Caco-2 (cell line): Measurements from ENCODE around the gene LRRC7. TPM values are rescaled to one million over a fixed set of nuclear protein-coding genes. Genes with fewer than 3 reads are reported as not detected.

Experiments
- BruUV-seq: library from RNA; stranded (reverse); fragments of 400-500 nt; replicated peaks from 2 replicates; lab custom pipeline; 2021; lab: Mats Ljungman, UMichigan
- CTCF ChIA-PET: fragments of 300-600 bp; sonication (Branson Sonifier 250); formaldehyde crosslinking; loops from one replicate; lab custom pipeline; 2022; ENCODE audit warnings: antibody characterized with exemption; lab: Charles Lee
- POLR2A ChIA-PET: fragments of 300-600 bp; sonication (Branson Sonifier 250); formaldehyde crosslinking; loops from one replicate; lab custom pipeline; 2022; ENCODE audit warnings: antibody characterized with exemption; lab: Charles Lee
- DNase-seq, 2 experiments: peaks; one replicate each; pipeline versions ENCODE4 v3.0.0 to v3.0.0-alpha.2; 2020 to 2022
- H3K27me3 ChIP-seq: replicated peaks from 2 replicates; pipeline ENCODE4 v1.6.0; 2011; ENCODE audit warnings: low read length; ENCODE audit not compliant: control insufficient read depth, insufficient read depth
- H3K36me3 ChIP-seq: 2 replicates; pipeline ENCODE4 v1.5.1; 2011; ENCODE audit warnings: low read length; ENCODE audit not compliant: control insufficient read depth, insufficient read depth
- H3K4me1 ChIP-seq: fragments of 250-450 bp; sonication (Bioruptor Pico); 2 replicates; pipeline ENCODE4 v1.5.1; 2020; ENCODE audit warnings: mild to moderate bottlenecking
- H3K4me3 ChIP-seq: 2 replicates; pipeline ENCODE4 v1.5.1; 2011; ENCODE audit warnings: low read depth, mild to moderate bottlenecking, control low read depth, low read length
- H3K9me3 ChIP-seq: fragments of 250-450 bp; sonication (Bioruptor Pico); 2 replicates; pipeline ENCODE4 v1.5.1; 2020; ENCODE audit warnings: mild to moderate bottlenecking, moderate library complexity
- H3K27ac Mint-ChIP-seq: one replicate; pipeline ENCODE4 v1.8.0; 2022; ENCODE audit warnings: mixed read lengths; ENCODE audit not compliant: unreplicated experiment
- H3K27me3 Mint-ChIP-seq: one replicate; pipeline ENCODE4 v1.8.0; 2022; ENCODE audit warnings: mixed read lengths; ENCODE audit not compliant: insufficient read depth, unreplicated experiment
- H3K36me3 Mint-ChIP-seq: one replicate; pipeline ENCODE4 v1.8.0; 2022; ENCODE audit warnings: mild to moderate bottlenecking, mixed read lengths; ENCODE audit not compliant: insufficient read depth, unreplicated experiment
- H3K4me1 Mint-ChIP-seq: one replicate; pipeline ENCODE4 v1.8.0; 2022; ENCODE audit warnings: low read depth, mixed read lengths; ENCODE audit not compliant: unreplicated experiment
- H3K4me3 Mint-ChIP-seq: one replicate; pipeline ENCODE4 v1.8.0; 2022; ENCODE audit warnings: mild to moderate bottlenecking, moderate library complexity, mixed read lengths; ENCODE audit not compliant: unreplicated experiment
- H3K9me3 Mint-ChIP-seq: one replicate; pipeline ENCODE4 v1.8.0; 2022; ENCODE audit warnings: mixed read lengths; ENCODE audit not compliant: unreplicated experiment
- intact Hi-C: fragments of 100-400 bp; cut with micrococcal nuclease; formaldehyde crosslinking; loops from one replicate; pipeline ENCODE4 v1.10.0; 2022; ENCODE audit not compliant: unreplicated experiment
- total RNA-seq: library from RNA; stranded (reverse); gene quantifications from 2 replicates; pipeline ENCODE4 v1.2.3, GENCODE V29; 2022
- TF ChIP-seq, protein P1 (sequence below), 2 experiments: fragments of 200-600 bp in 1 of 2; IDR thresholded peaks; 1 replicate in 1 of 2; 2 replicates in 1 of 2; pipeline versions ENCODE4 v1.5.1 to v1.8.0; 2011 to 2022; ENCODE audit warnings: antibody characterized with exemption in 1 of 2, control low read depth in 1 of 2, inconsistent platforms in 1 of 2, low read depth in 1 of 2, low read length in 1 of 2, mild to moderate bottlenecking in 1 of 2, moderate library complexity in 1 of 2; ENCODE audit not compliant: insufficient read depth in 1 of 2, severe bottlenecking in 1 of 2, unreplicated experiment in 1 of 2

The LRRC7 gene
- total RNA-seq, 1 experiment from 2014 or later, result 8.5 TPM

GRCh38 chr1:69914976-69915765 lies 347.4 kb downstream of the LRRC7 start:
- no TSS peak for BruUV-seq
- no peak overlapping the region for H3K27ac Mint-ChIP-seq

GRCh38 chr1:69919129-69919921 lies 351.6 kb downstream of the LRRC7 start:
- DNase-seq, result no peak
- Mint-ChIP-seq H3K27me3 (no peaks in the 10 kb centered on the region), H3K36me3 (no peaks in the 10 kb centered on the region), H3K9me3 (no peaks in the 10 kb centered on the region), H3K4me3 (no peak overlapping the region), H3K4me1 (no peaks in the 10 kb centered on the region), H3K27ac (no peak overlapping the region)
- Histone ChIP-seq H3K9me3 (no peaks in the 10 kb centered on the region), H3K4me3 (no peak overlapping the region), H3K36me3 (no peaks in the 10 kb centered on the region), H3K27me3 (no peaks in the 10 kb centered on the region), H3K4me1 (no peaks in the 10 kb centered on the region)
- TF ChIP-seq, protein P1, sequence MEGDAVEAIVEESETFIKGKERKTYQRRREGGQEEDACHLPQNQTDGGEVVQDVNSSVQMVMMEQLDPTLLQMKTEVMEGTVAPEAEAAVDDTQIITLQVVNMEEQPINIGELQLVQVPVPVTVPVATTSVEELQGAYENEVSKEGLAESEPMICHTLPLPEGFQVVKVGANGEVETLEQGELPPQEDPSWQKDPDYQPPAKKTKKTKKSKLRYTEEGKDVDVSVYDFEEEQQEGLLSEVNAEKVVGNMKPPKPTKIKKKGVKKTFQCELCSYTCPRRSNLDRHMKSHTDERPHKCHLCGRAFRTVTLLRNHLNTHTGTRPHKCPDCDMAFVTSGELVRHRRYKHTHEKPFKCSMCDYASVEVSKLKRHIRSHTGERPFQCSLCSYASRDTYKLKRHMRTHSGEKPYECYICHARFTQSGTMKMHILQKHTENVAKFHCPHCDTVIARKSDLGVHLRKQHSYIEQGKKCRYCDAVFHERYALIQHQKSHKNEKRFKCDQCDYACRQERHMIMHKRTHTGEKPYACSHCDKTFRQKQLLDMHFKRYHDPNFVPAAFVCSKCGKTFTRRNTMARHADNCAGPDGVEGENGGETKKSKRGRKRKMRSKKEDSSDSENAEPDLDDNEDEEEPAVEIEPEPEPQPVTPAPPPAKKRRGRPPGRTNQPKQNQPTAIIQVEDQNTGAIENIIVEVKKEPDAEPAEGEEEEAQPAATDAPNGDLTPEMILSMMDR (IDR thresholded peaks at IDR 0.05; ENCODE audit: insufficient read depth in 1 of 2, low read depth in 1 of 2, low read length in 1 of 2, severe bottlenecking in 1 of 2, unreplicated experiment in 1 of 2), result no peak
- ChIA-PET POLR2A (no interaction called here), CTCF (no interaction called here)
- intact Hi-C loops, result no loop called here
- BruUV-seq, result no TSS peak

More at GRCh38 chr1:69914976-69915765, 347.4 kb downstream of the LRRC7 start:
- CTCF ChIA-PET, result no interaction called here
- Histone ChIP-seq H3K9me3 (no peaks in the 10 kb centered on the region), H3K4me3 (no peak overlapping the region), H3K4me1 (no peaks in the 10 kb centered on the region), H3K36me3 (no peaks in the 10 kb centered on the region), H3K27me3 (no peaks in the 10 kb centered on the region)
- H3K36me3 Mint-ChIP-seq, result no peaks in the 10 kb centered on the region
- intact Hi-C loops, result no loop called here
- no peak for DNase-seq
- no peaks in the 10 kb centered on the region for H3K4me1 Mint-ChIP-seq
- peaks cover 2% of the 10 kb centered on the region for H3K9me3 Mint-ChIP-seq
- POLR2A ChIA-PET, result no interaction called here
- TF ChIP-seq, protein P1 (IDR thresholded peaks at IDR 0.05; ENCODE audit: insufficient read depth in 1 of 2, low read depth in 1 of 2, low read length in 1 of 2, severe bottlenecking in 1 of 2, unreplicated experiment in 1 of 2), result no peak
- no peak overlapping the region for H3K4me3 Mint-ChIP-seq
- no peaks in the 10 kb centered on the region for H3K27me3 Mint-ChIP-seq

DNA sequence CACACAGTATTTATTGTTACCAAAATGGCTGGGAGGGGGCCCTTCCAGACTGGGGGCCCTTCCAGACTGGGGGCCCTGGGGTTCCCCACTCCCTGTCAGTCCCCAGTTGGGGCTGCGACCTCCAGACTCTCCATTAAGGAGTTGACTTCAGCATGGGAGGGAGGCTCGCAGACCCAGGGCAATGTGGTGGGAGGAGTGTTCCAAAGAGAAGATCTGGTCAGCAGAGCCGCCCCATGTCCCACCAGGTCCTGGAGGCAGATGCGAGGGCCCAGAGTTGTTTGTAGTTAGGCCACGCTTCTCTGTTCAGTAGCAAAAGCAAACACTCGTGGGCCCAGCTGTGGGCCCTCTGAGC lies 352.2 kb downstream of the LRRC7 start:
- POLR2A ChIA-PET, result no interaction called here
- DNase-seq, result no peak
- no peaks in the 10 kb centered on the region for H3K9me3 Mint-ChIP-seq
- H3K27me3 Mint-ChIP-seq, result no peaks in the 10 kb centered on the region
- intact Hi-C loops, result no loop called here
- H3K36me3 ChIP-seq, result no peaks in the 10 kb centered on the region
- CTCF ChIA-PET, result no interaction called here
- no peak overlapping the region for H3K4me3 ChIP-seq
- H3K27ac Mint-ChIP-seq, result no peak overlapping the region
- BruUV-seq, result no TSS peak
- H3K4me1 ChIP-seq, result no peaks in the 10 kb centered on the region
- TF ChIP-seq, protein P1 (IDR thresholded peaks at IDR 0.05; ENCODE audit: insufficient read depth in 1 of 2, low read depth in 1 of 2, low read length in 1 of 2, severe bottlenecking in 1 of 2, unreplicated experiment in 1 of 2), result no peak
- no peaks in the 10 kb centered on the region for H3K4me1 Mint-ChIP-seq
- no peaks in the 10 kb centered on the region for H3K36me3 Mint-ChIP-seq
- no peaks in the 10 kb centered on the region for H3K9me3 ChIP-seq
- H3K27me3 ChIP-seq, result no peaks in the 10 kb centered on the region
- no peak overlapping the region for H3K4me3 Mint-ChIP-seq
